ENCODE data around the gene MIER2. TPM values are rescaled to one million over a fixed set of nuclear protein-coding genes. Genes with fewer than 3 reads are reported as not detected.
"Not testable (repeated sequence)": the region's sequence is repeated elsewhere in the genome, so short reads cannot be mapped to it uniquely, and the experiment has no call there.

Gene MIER2
- total and polyA plus RNA-seq, 7 donors = 6.6 to 31.9 (median 12.3) TPM

DNA sequence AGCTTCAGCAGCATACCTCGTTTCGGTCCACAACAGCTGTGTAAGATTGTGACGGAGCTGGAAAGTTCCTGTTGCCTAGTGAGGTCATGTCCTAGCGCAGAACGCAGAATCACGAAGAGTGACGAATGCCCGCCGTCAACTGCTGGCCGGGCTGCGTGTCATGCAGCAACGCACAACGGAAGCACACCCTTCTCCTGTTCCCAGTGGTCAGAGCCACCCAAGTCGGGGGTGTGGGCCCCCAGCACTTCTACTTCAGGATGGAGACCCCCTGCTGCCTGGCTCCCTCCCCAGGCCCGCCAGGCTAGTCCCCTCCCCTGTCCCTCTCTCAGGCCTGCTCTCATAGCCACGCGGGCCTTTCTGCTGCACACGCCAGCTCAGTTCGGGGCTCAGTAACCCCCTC is 38.4 kb upstream of the MIER2 start:
- no peak overlapping the region for H3K27ac ChIP-seq
- intact Hi-C loops (cut with DNase I) = no loop called here
- peaks cover 0 to 24% (median 9%) of the 10 kb centered on the region in 3 donors for H3K27me3 ChIP-seq
- no peaks in the 10 kb centered on the region for H3K9me3 ChIP-seq
- TF ChIP-seq, protein P1, sequence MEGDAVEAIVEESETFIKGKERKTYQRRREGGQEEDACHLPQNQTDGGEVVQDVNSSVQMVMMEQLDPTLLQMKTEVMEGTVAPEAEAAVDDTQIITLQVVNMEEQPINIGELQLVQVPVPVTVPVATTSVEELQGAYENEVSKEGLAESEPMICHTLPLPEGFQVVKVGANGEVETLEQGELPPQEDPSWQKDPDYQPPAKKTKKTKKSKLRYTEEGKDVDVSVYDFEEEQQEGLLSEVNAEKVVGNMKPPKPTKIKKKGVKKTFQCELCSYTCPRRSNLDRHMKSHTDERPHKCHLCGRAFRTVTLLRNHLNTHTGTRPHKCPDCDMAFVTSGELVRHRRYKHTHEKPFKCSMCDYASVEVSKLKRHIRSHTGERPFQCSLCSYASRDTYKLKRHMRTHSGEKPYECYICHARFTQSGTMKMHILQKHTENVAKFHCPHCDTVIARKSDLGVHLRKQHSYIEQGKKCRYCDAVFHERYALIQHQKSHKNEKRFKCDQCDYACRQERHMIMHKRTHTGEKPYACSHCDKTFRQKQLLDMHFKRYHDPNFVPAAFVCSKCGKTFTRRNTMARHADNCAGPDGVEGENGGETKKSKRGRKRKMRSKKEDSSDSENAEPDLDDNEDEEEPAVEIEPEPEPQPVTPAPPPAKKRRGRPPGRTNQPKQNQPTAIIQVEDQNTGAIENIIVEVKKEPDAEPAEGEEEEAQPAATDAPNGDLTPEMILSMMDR (IDR thresholded peaks at IDR 0.05) = no peak
- TF ChIP-seq EP300 (IDR thresholded peaks at IDR 0.05) = no peak
- no peaks in the 10 kb centered on the region for H3K4me1 ChIP-seq
- no peak for DNase-seq
- 84 to 86% methylated on average over 19 of the region's 19 CpGs for WGBS, 2 donors
- H3K36me3 ChIP-seq = no peaks in the 10 kb centered on the region
- H3K4me3 ChIP-seq = no peak overlapping the region

DNA sequence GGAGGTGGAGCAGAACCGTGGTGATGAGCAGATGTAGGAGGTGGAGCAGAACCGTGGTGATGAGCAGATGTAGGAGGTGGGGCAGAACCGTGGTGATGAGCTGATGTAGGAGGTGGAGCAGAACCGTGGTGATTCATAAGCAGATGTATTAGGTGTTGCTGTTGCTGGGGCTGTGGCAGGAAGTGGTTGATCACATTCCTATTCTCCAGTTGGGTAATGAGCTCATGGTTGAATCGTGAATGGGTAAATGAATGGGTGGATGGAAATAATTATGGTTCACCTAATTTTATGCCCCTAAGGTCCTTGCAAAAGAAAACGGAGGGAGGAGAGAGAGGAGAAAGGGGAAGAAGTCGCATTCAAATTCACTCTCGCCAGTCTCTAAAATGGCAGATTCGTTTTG is 38.0 kb upstream of the MIER2 start:
- DNase-seq; H3K36me3 ChIP-seq; intact Hi-C loops (cut with DNase I); H3K4me3 ChIP-seq; H3K4me1 ChIP-seq; H3K27ac ChIP-seq; H3K9me3 ChIP-seq: not testable (repeated sequence)
- peaks cover 0 to 21% (median 9%) of the 10 kb centered on the region in 3 donors for H3K27me3 ChIP-seq
- WGBS, 2 donors = 59 to 64% methylated on average over 8 of the region's 9 CpGs

DNA sequence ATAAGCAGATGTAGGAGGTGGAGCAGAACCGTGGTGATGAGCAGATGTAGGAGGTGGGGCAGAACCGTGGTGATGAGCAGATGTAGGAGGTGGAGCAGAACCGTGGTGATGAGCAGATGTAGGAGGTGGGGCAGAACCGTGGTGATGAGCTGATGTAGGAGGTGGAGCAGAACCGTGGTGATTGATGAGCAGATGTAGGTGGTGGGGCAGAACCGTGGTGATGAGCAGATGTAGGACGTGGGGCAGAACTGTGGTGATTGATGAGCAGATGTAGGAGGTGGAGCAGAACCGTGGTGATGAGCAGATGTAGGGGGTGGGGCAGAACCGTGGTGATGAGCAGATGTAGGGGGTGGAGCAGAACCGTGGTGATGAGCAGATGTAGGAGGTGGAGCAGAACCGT is 37.3 kb upstream of the MIER2 start:
- H3K27me3 ChIP-seq = peaks cover 0 to 20% (median 9%) of the 10 kb centered on the region in 3 donors
- H3K4me1 ChIP-seq; intact Hi-C loops (cut with DNase I); H3K27ac ChIP-seq; DNase-seq; H3K4me3 ChIP-seq; H3K36me3 ChIP-seq; H3K9me3 ChIP-seq: not testable (repeated sequence)
- WGBS, 2 donors = 58 to 68% methylated on average over 11 of the region's 11 CpGs

DNA sequence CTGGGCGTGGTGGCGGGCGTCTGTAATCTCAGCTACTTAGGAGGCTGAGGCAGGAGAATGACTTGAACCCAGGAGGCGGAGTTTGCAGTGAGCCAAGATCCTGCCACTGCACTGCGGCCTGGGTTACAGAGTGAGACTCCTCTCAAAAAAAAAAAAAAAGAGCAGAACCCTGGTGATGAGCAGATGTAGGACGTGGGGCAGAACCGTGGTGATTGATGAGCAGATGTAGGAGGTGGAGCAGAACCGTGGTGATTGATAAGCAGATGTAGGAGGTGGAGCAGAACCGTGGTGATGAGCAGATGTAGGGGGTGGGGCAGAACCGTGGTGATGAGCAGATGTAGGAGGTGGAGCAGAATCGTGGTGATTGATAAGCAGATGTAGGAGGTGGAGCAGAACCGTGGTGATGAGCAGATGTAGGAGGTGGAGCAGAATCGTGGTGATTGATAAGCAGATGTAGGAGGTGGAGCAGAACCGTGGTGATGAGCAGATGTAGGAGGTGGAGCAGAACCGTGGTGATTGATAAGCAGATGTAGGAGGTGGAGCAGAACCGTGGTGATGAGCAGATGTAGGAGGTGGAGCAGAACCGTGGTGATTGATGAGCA is 36.1 kb upstream of the MIER2 start:
- peaks cover 0 to 24% (median 9%) of the 10 kb centered on the region in 3 donors for H3K27me3 ChIP-seq
- H3K27ac ChIP-seq; H3K36me3 ChIP-seq; intact Hi-C loops (cut with DNase I); H3K4me3 ChIP-seq; H3K9me3 ChIP-seq; H3K4me1 ChIP-seq; DNase-seq: not testable (repeated sequence)
- 78 to 79% methylated on average over 15 of the region's 17 CpGs for WGBS, 2 donors

DNA sequence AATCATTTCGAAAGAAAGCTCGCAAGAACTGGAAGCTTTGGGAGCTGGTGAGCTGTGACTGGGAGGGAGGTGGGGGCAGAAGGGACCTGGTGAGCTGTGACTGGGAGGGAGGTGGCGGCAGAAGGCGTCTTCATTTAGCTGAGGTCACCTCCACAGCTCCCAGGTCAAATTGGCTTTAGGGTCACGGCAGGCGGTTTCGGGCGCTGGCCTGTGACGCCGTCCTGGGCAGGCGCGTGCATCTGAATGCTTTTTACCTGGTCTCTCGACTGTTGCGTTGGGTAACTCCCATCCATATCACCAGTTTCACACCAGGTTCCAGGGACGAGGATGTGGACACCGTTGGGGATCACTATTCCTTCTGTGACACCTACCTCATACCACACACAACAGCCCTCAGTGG is 35.2 kb upstream of the MIER2 start:
- intact Hi-C loops (cut with DNase I) = no loop called here
- H3K27ac ChIP-seq = no peak overlapping the region
- H3K36me3 ChIP-seq = no peaks in the 10 kb centered on the region
- H3K4me1 ChIP-seq = no peaks in the 10 kb centered on the region
- DNase-seq = no peak
- H3K4me3 ChIP-seq = no peak overlapping the region
- H3K27me3 ChIP-seq = peaks cover 0 to 33% (median 15%) of the 10 kb centered on the region in 3 donors
- WGBS, 2 donors = 90 to 93% methylated on average over 16 of the region's 16 CpGs
- TF ChIP-seq, protein P1 (IDR thresholded peaks at IDR 0.05) = no peak
- H3K9me3 ChIP-seq = no peaks in the 10 kb centered on the region

DNA sequence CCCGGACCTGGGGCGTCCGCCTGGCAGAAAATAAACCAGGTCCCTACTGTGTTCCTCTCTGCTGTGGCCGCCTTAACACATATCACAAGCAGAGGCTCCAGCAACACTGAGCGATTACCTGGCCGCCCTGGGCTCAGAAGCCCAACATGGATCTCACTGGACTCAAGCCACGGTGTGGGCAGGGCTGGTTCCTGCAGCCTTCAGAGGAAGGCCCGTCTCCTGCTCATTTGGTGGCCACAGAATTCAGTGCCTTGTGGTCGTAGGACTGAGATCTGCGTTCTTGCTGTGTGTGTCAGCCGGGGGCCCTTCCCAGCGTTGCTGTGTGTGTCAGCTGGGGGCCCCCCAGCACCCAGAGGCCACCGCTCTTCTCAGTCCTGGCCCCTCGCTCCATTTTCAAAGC is 34.1 kb upstream of the MIER2 start:
- no peak for DNase-seq
- H3K4me3 ChIP-seq = no peak overlapping the region
- H3K4me1 ChIP-seq = no peaks in the 10 kb centered on the region
- H3K36me3 ChIP-seq = no peaks in the 10 kb centered on the region
- peaks cover 0 to 43% (median 25%) of the 10 kb centered on the region in 3 donors for H3K27me3 ChIP-seq
- intact Hi-C loops (cut with DNase I) = no loop called here
- no peaks in the 10 kb centered on the region for H3K9me3 ChIP-seq
- TF ChIP-seq POLR2AphosphoS5 (IDR thresholded peaks at IDR 0.05) (no peak), POLR2A (IDR thresholded peaks at IDR 0.05) (no peak), EP300 (IDR thresholded peaks at IDR 0.05) (no peak)
- TF ChIP-seq, protein P1 (IDR thresholded peaks at IDR 0.05) = no peak
- WGBS, 2 donors = 89% methylated on average over 14 of the region's 14 CpGs
- H3K27ac ChIP-seq = no peak overlapping the region

Measured in sigmoid colon (tissue), 7 donors.